PC-3 (cell line): ENCODE data around the gene RTN4RL2. TPM values are rescaled to one million over a fixed set of nuclear protein-coding genes. Genes with fewer than 3 reads are reported as not detected.

Experiments
- ATAC-seq: fragments of 200-7000 bp; cut with Tn5 transposase; 2 replicates; pipeline ENCODE4 v1.9.1; 2020; ENCODE audit warnings: mild to moderate bottlenecking, moderate library complexity
- BruUV-seq: library from RNA; stranded (reverse); fragments of 400-500 nt; replicated peaks from 2 replicates; lab custom pipeline; 2021; lab: Mats Ljungman, UMichigan
- CTCF ChIA-PET: fragments of 300-600 bp; sonication (Branson Sonifier 250); formaldehyde crosslinking; loops from one replicate; lab custom pipeline; 2022; ENCODE audit warnings: antibody characterized with exemption; lab: Charles Lee
- POLR2A ChIA-PET: fragments of 300-600 bp; sonication (Branson Sonifier 250); formaldehyde crosslinking; loops from one replicate; lab custom pipeline; 2022; ENCODE audit warnings: antibody characterized with exemption; ENCODE audit not compliant: unreplicated experiment; lab: Charles Lee
- DNase-seq: peaks from one replicate; pipeline ENCODE4 v3.0.0-alpha.2; 2015
- H2AFZ ChIP-seq: fragments of 300-600 bp; sonication (generic); 2 replicates; pipeline ENCODE4 v1.6.0; 2016; ENCODE audit warnings: antibody characterized with exemption, low read length
- H3F3A ChIP-seq: fragments of 300-600 bp; sonication (generic); one replicate; pipeline ENCODE4 v1.6.0; 2017; ENCODE audit warnings: antibody characterized with exemption, low read length, control low read depth, mild to moderate bottlenecking; ENCODE audit not compliant: unreplicated experiment
- H3K27ac ChIP-seq: fragments of 300-600 bp; sonication (generic); 2 replicates; pipeline ENCODE4 v1.5.1; 2016; ENCODE audit warnings: mild to moderate bottlenecking, low read length
- H3K27me3 ChIP-seq: fragments of 300-600 bp; sonication (generic); 2 replicates; pipeline ENCODE4 v1.6.1; 2016; ENCODE audit warnings: low read length, mixed read lengths
- H3K36me3 ChIP-seq: fragments of 300-600 bp; sonication (generic); 2 replicates; pipeline ENCODE4 v1.6.1; 2016; ENCODE audit warnings: low read depth, mixed run types, low read length, mixed read lengths
- H3K4me1 ChIP-seq: fragments of 300-600 bp; sonication (generic); 2 replicates; pipeline ENCODE4 v1.5.1; 2016; ENCODE audit warnings: low read length; ENCODE audit not compliant: insufficient read depth
- H3K4me2 ChIP-seq: fragments of 300-600 bp; sonication (generic); 2 replicates; pipeline ENCODE4 v1.6.0; 2016; ENCODE audit warnings: low read length
- H3K4me3 ChIP-seq: fragments of 300-600 bp; sonication (generic); 2 replicates; pipeline ENCODE4 v1.5.1; 2016; ENCODE audit warnings: mild to moderate bottlenecking, low read length, mixed read lengths
- H3K79me2 ChIP-seq: fragments of 300-600 bp; sonication (generic); 2 replicates; pipeline ENCODE4 v1.6.1; 2017; ENCODE audit warnings: low read length, mixed read lengths
- H3K9ac ChIP-seq: fragments of 300-600 bp; sonication (generic); 2 replicates; pipeline ENCODE4 v1.6.0; 2016; ENCODE audit warnings: mild to moderate bottlenecking, low read length
- H3K9me2 ChIP-seq: fragments of 300-600 bp; sonication (generic); replicated peaks from 2 replicates; pipeline ENCODE4 v1.6.1; 2016; ENCODE audit warnings: mixed run types, low read length, mixed read lengths
- H3K9me3 ChIP-seq: fragments of 300-600 bp; sonication (generic); 2 replicates; pipeline ENCODE4 v1.6.1; 2016; ENCODE audit warnings: low read length, mixed read lengths
- H4K20me1 ChIP-seq: fragments of 300-600 bp; sonication (generic); 2 replicates; pipeline ENCODE4 v1.6.1; 2016; ENCODE audit warnings: low read length, mixed read lengths
- CTCF ChIP-seq: fragments of 300-600 bp; sonication (generic); conservative IDR thresholded peaks from 2 replicates; pipeline ENCODE4 v1.5.1; 2017; ENCODE audit warnings: antibody characterized with exemption, low read depth, mild to moderate bottlenecking, low read length
- EZH2 ChIP-seq: fragments of 300-600 bp; sonication (generic); IDR thresholded peaks from one replicate; pipeline ENCODE4 v1.6.1; 2017; ENCODE audit warnings: antibody characterized with exemption, mild to moderate bottlenecking, low read length; ENCODE audit not compliant: unreplicated experiment
- EZH2phosphoT487 ChIP-seq: fragments of 300-600 bp; sonication (generic); IDR thresholded peaks from 2 replicates; pipeline ENCODE4 v1.6.1; 2018; ENCODE audit warnings: mild to moderate bottlenecking, antibody characterized with exemption, low read length, borderline replicate concordance
- intact Hi-C: fragments of 100-400 bp; cut with micrococcal nuclease; formaldehyde crosslinking; loops from 2 replicates; pipeline ENCODE4 v1.9.0; 2023
- total RNA-seq: library from RNA; depleted of rRNA; stranded (reverse); fragments of >200 nt; gene quantifications from 2 replicates; pipeline ENCODE4 v1.2.3, GENCODE V29; 2014

RTN4RL2 gene
- total RNA-seq, 1 experiment from 2014 or later = 3.5 TPM

GRCh38 chr11:57438345-57439285, 21.7 kb upstream of the RTN4RL2 start:
- ATAC-seq (no peak), DNase-seq (no peak)
- Histone ChIP-seq H3F3A (peaks cover 3% of the 10 kb centered on the region), H3K36me3 (no peaks in the 10 kb centered on the region), H4K20me1 (no peaks in the 10 kb centered on the region), H3K4me3 (no peak overlapping the region), H3K9me3 (no peaks in the 10 kb centered on the region), H3K79me2 (no peaks in the 10 kb centered on the region), H3K27me3 (no peaks in the 10 kb centered on the region), H3K9ac (no peak overlapping the region), H3K9me2 (no peaks in the 10 kb centered on the region), H3K4me1 (peaks cover 43% of the 10 kb centered on the region), H3K27ac (no peak overlapping the region), H2AFZ (no peak overlapping the region), H3K4me2 (no peak overlapping the region)
- no TSS peak for BruUV-seq
- POLR2A ChIA-PET = no interaction called here
- CTCF ChIA-PET = no interaction called here
- intact Hi-C loops = no loop called here
- TF ChIP-seq EZH2 (no peak), CTCF (no peak), EZH2phosphoT487 (no peak)

GRCh38 chr11:57439786-57440185, 20.5 kb upstream of the RTN4RL2 start:
- CTCF ChIA-PET = no interaction called here
- intact Hi-C loops = loop anchor here (5.0 kb wide), 1 partner anchor 37 kb away; no protein-coding TSS in a partner anchor
- no peaks in the 10 kb centered on the region for H3K27me3 ChIP-seq
- no peaks in the 10 kb centered on the region for H3F3A ChIP-seq
- TF ChIP-seq EZH2 = no peak
- no peak for TF ChIP-seq EZH2phosphoT487
- TF ChIP-seq CTCF = no peak
- H3K9me3 ChIP-seq = no peaks in the 10 kb centered on the region
- no peak overlapping the region for H3K4me2 ChIP-seq
- ATAC-seq = no peak
- no peak overlapping the region for H3K4me3 ChIP-seq
- no peaks in the 10 kb centered on the region for H3K79me2 ChIP-seq
- H3K27ac ChIP-seq = no peak overlapping the region
- POLR2A ChIA-PET = no interaction called here
- no peaks in the 10 kb centered on the region for H3K36me3 ChIP-seq
- H3K9ac ChIP-seq = no peak overlapping the region
- no peaks in the 10 kb centered on the region for H4K20me1 ChIP-seq
- H2AFZ ChIP-seq = no peak overlapping the region
- no TSS peak for BruUV-seq
- DNase-seq = no peak
- H3K4me1 ChIP-seq = peaks cover 40% of the 10 kb centered on the region
- no peaks in the 10 kb centered on the region for H3K9me2 ChIP-seq
